Choroid plexus epithelial cell (primary cell): ENCODE results near the gene MICAL3.
"Not testable (repeated sequence)": the region's sequence is repeated elsewhere in the genome, so short reads cannot be mapped to it uniquely, and the experiment has no call there.

Experiments used
- DNase-seq: peaks from one replicate; pipeline ENCODE4 v3.0.0-alpha.2; 2010; ENCODE audit warnings: low read depth
- H3K4me3 ChIP-seq: 2 replicates; pipeline ENCODE4 v1.5.1; 2011; ENCODE audit warnings: low read depth, mild to moderate bottlenecking, control low read depth, low read length, moderate library complexity
- TF ChIP-seq, protein P1 (sequence below): conservative IDR thresholded peaks from 2 replicates; pipeline ENCODE4 v1.5.1; 2011; ENCODE audit warnings: low read depth, mild to moderate bottlenecking, control low read depth, inconsistent platforms, low read length, moderate library complexity

MICAL3 gene

DNA sequence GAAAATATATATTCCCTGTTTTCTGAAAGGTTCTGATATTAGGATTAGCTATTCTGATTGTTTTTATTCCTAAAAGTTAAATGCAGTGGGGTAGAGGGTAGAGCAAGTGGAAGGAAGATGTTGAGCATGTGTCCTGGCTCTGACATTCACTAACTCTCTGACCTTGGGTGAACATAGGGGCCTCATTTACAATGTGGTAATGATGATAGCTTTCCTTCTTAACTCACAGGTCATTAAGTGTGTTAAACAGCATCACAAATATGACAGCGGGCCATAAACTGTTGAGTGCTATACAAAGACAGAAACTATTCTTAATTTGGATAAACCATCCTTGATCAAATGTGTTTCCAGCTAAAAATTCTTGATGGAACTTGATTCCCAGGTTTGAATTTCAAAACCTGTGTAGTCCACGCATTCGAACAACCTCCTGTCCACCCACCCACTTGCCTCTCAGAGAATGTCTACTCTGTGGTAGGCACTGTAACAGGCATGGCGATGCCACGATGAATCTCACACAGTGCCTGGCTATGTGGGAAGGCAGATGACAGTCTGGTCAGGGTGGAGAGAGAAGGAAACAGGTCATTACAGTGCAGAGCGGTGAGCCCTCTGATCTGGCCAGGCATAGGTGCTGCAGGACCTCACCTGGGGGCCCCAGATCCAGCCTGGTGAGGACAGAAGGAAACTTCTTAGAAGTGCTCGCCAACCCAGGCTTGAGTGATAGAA lies 34.2 kb upstream of the MICAL3 start:
- H3K4me3 ChIP-seq: no peak overlapping the region
- TF ChIP-seq, protein P1, sequence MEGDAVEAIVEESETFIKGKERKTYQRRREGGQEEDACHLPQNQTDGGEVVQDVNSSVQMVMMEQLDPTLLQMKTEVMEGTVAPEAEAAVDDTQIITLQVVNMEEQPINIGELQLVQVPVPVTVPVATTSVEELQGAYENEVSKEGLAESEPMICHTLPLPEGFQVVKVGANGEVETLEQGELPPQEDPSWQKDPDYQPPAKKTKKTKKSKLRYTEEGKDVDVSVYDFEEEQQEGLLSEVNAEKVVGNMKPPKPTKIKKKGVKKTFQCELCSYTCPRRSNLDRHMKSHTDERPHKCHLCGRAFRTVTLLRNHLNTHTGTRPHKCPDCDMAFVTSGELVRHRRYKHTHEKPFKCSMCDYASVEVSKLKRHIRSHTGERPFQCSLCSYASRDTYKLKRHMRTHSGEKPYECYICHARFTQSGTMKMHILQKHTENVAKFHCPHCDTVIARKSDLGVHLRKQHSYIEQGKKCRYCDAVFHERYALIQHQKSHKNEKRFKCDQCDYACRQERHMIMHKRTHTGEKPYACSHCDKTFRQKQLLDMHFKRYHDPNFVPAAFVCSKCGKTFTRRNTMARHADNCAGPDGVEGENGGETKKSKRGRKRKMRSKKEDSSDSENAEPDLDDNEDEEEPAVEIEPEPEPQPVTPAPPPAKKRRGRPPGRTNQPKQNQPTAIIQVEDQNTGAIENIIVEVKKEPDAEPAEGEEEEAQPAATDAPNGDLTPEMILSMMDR: no peak
- DNase-seq: no peak

- TF ChIP-seq, protein P1: no peak
- DNase-seq: peak; percentile 98
Observed at GRCh38 chr22:18057568-18058209, 33.3 kb upstream of the MICAL3 start.

GRCh38 chr22:18056807-18057474 lies 32.6 kb upstream of the MICAL3 start:
- DNase-seq: no peak
- no peak overlapping the region for H3K4me3 ChIP-seq
- TF ChIP-seq, protein P1: no peak

More at GRCh38 chr22:18057568-18058209, 33.3 kb upstream of the MICAL3 start:
- H3K4me3 ChIP-seq: no peak overlapping the region

- TF ChIP-seq, protein P1: no peak
- peak; percentile 56 for DNase-seq
- H3K4me3 ChIP-seq: no peak overlapping the region
Observed at GRCh38 chr22:18056161-18056666, 31.9 kb upstream of the MICAL3 start.

DNA sequence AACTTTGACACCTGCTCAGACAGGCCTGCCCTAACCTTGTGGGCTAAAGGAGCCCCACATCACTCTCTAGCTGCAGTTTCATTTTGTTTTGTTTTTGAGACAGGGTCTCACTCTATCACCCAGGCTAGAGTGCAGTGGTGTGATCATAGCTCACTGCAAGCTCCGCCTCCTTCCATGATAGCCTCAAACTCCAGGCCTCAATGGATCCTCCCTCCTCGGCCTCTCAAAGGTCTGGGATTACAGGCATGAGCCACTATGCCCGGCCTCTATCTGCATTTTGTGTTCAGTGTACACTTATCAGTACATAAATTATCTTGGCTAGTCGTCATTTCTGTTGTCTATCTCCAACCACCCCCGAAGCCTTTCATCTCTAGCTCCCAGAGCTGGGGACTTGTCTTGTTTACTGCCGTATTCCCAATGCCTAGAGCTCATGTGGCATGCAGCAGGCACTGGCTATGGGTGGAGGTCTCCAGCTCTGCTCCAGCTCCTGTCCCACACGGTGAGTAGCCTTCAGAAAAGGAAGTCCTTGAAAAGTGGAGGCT lies 31.3 kb upstream of the MICAL3 start:
- no peak overlapping the region for H3K4me3 ChIP-seq
- TF ChIP-seq, protein P1: no peak
- no peak for DNase-seq

- DNase-seq, H3K4me3 ChIP-seq: not testable (repeated sequence)
Observed at GRCh38 chr22:18053216-18053946, 29.0 kb upstream of the MICAL3 start.

DNA sequence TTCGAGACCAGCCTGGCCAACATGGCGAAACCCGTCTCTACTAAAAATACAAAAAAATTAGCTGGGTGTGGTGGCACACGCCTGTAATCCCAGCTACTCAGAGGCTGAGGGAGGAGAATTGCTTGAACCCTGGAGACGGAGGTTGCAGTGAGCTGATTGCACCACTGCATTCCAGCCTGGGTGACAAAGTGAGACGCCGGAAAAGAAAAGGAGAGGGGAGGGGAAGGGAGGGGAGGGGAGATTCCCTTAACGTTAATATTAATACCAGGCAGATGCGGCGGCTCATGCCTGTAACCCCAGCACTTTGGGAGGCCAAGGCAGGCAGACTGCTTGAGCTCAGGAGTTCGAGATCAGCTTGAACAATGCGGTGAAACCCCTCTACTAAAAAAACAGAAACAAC lies 26.8 kb upstream of the MICAL3 start:
- DNase-seq: not testable (repeated sequence)

More for the DNA sequence above, 26.8 kb upstream of the MICAL3 start:
- not testable (repeated sequence) for H3K4me3 ChIP-seq
